Subcutaneous adipose tissue (tissue), 4 donors: ENCODE results near the gene SIK3. TPM values are rescaled to one million over a fixed set of nuclear protein-coding genes. Genes with fewer than 3 reads are reported as not detected.

Experiments
- CTCF ChIP-seq: fragments of 450-650 bp; IDR thresholded peaks from one replicate; pipeline ENCODE4 v1.5.1; 2016; ENCODE audit warnings: low read depth, mild to moderate bottlenecking, control low read depth, antibody characterized with exemption, moderate library complexity
- total RNA-seq, 4 donors: library from RNA; depleted of rRNA; stranded (reverse); fragments of >200 nt; gene quantifications; one replicate each; pipeline ENCODE4 v1.1.0, GENCODE V29; 2016

Gene SIK3
- total RNA-seq, 4 donors from 2014 or later: 27.7 to 44.8 (median 40.3) TPM

- TF ChIP-seq CTCF: no peak
Observed at GRCh38 chr11:116916052-116916451, 182.2 kb downstream of the SIK3 start.

- TF ChIP-seq CTCF: no peak
Observed at GRCh38 chr11:116913000-116913399, 185.2 kb downstream of the SIK3 start.

- no peak for TF ChIP-seq CTCF
Observed at GRCh38 chr11:116911976-116912734, 186.1 kb downstream of the SIK3 start.

GRCh38 chr11:116910847-116911246 is 187.4 kb downstream of the SIK3 start:
- TF ChIP-seq CTCF: no peak

- TF ChIP-seq CTCF: no peak
Observed at GRCh38 chr11:116910378-116910777, 187.8 kb downstream of the SIK3 start.

- no peak for TF ChIP-seq CTCF
Observed at GRCh38 chr11:116909245-116909644, 189.0 kb downstream of the SIK3 start.

- TF ChIP-seq CTCF: no peak
Observed at GRCh38 chr11:116906479-116906878, 191.7 kb downstream of the SIK3 start.
